ENCODE data around the gene C6. TPM values are rescaled to one million over a fixed set of nuclear protein-coding genes. Genes with fewer than 3 reads are reported as not detected.

C6 gene
- total RNA-seq = not detected in 2 replicates

DNA sequence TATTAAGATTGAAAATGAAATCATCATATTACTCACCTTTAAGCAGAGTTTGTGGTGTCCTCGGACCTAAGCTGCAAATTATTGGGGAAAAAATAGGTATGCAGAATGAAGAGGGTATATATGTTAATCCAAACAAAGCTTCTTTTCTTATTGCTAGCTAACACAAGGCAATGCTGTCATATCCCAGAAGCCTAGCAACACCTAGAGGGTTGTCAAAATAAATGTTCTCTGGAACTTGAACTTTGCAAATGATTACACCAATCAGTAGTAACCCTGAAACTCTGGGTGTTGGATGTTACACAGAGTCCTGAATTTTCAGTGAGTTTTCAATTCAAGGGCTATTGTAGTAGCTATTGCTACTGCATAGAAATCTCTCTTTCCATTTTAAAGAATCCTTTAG lies at the start of gene C6:
TSS of gene C6 (minus strand) at position 193 of the 400 bp plus-strand sequence. CDS start 10,302 bp downstream, outside the sequence.

Other genes starting within 250 kb of the C6 start
- gene MROH2B, start 142.2 kb downstream of the C6 start, total RNA-seq = not detected in 2 replicates